HG03469 (cell line): ENCODE data around the gene KRTAP5-10.
"Not testable (repeated sequence)": the region's sequence is repeated elsewhere in the genome, so short reads cannot be mapped to it uniquely, and the experiment has no call there.

Experiments
- ATAC-seq: cut with Tn5 transposase; IDR thresholded peaks from one replicate; pipeline ENCODE4 v1.9.1; 2021; ENCODE audit warnings: mild to moderate bottlenecking, moderate library complexity, moderate number of reproducible peaks; ENCODE audit not compliant: unreplicated experiment

The KRTAP5-10 gene

GRCh38 chr11:71571101-71571850 lies 5.9 kb downstream of the KRTAP5-10 start:
- not testable (repeated sequence) for ATAC-seq

- ATAC-seq, result no peak
Measured at GRCh38 chr11:71572811-71573210, 7.4 kb downstream of the KRTAP5-10 start.

GRCh38 chr11:71574418-71574817 lies 9.1 kb downstream of the KRTAP5-10 start:
- no peak for ATAC-seq

- no peak for ATAC-seq
Measured at GRCh38 chr11:71575723-71576424, 10.5 kb downstream of the KRTAP5-10 start.

GRCh38 chr11:71576688-71577465 lies 11.5 kb downstream of the KRTAP5-10 start:
- not testable (repeated sequence) for ATAC-seq

- ATAC-seq, result no peak
Measured at GRCh38 chr11:71577469-71578004, 12.2 kb downstream of the KRTAP5-10 start.

GRCh38 chr11:71579513-71579912 lies 14.2 kb downstream of the KRTAP5-10 start:
- not testable (repeated sequence) for ATAC-seq

GRCh38 chr11:71580057-71581003 lies 15.0 kb downstream of the KRTAP5-10 start:
- ATAC-seq, result no peak

GRCh38 chr11:71581826-71582225 lies 16.5 kb downstream of the KRTAP5-10 start:
- no peak for ATAC-seq

- ATAC-seq, result no peak
Measured at GRCh38 chr11:71582309-71582895, 17.0 kb downstream of the KRTAP5-10 start, which contains the start of gene KRTAP5-11. KRTAP5-11 (minus strand) TSS chr11:71582875; CDS start chr11:71582837, 38 bp downstream.

GRCh38 chr11:71582969-71583368 lies 17.6 kb downstream of the KRTAP5-10 start:
- not testable (repeated sequence) for ATAC-seq

GRCh38 chr11:71585673-71586072 lies 20.3 kb downstream of the KRTAP5-10 start:
- ATAC-seq, result not testable (repeated sequence)

GRCh38 chr11:71588314-71588713 lies 23.0 kb downstream of the KRTAP5-10 start:
- not testable (repeated sequence) for ATAC-seq

- ATAC-seq, result not testable (repeated sequence)
Measured at GRCh38 chr11:71588822-71589545, 23.6 kb downstream of the KRTAP5-10 start.

- ATAC-seq, result not testable (repeated sequence)
Measured at GRCh38 chr11:71589546-71589920, 24.2 kb downstream of the KRTAP5-10 start.

GRCh38 chr11:71603221-71603620 lies 37.9 kb downstream of the KRTAP5-10 start:
- ATAC-seq, result not testable (repeated sequence)

- not testable (repeated sequence) for ATAC-seq
Measured at GRCh38 chr11:71604798-71605488, 39.6 kb downstream of the KRTAP5-10 start.

GRCh38 chr11:71606853-71607519 lies 41.6 kb downstream of the KRTAP5-10 start:
- not testable (repeated sequence) for ATAC-seq
